ENCODE measurements around the gene NECAB2.

DNA sequence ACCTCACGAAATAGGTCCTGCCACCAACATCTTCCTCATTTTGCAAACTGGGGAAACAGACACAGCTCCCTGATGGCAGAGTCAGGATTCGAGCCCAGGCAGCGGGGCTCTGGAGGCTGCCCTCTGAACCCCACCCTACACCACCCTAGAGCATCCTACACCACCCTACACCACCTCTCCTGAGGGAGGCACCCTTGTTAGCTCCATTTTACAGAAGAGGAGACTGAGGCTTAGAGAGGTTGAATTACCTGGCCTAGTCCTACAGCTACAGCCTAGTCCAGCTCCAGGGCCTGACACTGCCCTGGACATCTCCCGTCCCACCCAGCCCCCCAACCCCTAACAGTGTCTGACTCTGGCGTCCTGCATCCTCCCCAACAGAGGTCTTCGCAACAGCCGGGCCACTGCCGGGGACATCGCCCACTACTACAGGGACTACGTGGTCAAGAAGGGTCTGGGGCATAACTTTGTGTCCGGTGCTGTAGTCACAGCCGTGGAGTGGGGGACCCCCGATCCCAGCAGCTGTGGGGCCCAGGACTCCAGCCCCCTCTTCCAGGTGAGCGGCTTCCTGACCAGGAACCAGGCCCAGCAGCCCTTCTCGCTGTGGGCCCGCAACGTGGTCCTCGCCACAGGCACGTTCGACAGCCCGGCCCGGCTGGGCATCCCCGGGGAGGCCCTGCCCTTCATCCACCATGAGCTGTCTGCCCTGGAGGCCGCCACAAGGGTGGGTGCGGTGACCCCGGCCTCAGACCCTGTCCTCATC is 3.2 kb upstream of the NECAB2 start:
- TF ChIP-seq RCOR1 (IDR thresholded peaks at IDR 0.05; ENCODE audit: low read depth, low read length) (no peak), PHF8 (IDR thresholded peaks at IDR 0.05; ENCODE audit: borderline replicate concordance, low read depth) (no peak), POLR2A (IDR thresholded peaks at IDR 0.05; ENCODE audit: low read length) (no peak)

Measured in A549 (cell line).